ENCODE measurements around the gene TSPAN17. TPM values are rescaled to one million over a fixed set of nuclear protein-coding genes. Genes with fewer than 3 reads are reported as not detected.

Gene TSPAN17
- total and polyA plus RNA-seq, 4 experiments from 2014 or later, result 16.0 to 30.7 (median 27.1) TPM

GRCh38 chr5:176664886-176665285, 17.6 kb downstream of the TSPAN17 start:
- H3K36me3 ChIP-seq (ENCODE audit: insufficient read depth, low read length), result no peaks in the 10 kb centered on the region
- peaks cover 6 to 13% (median 10%) of the 10 kb centered on the region in 4 donors for H3K4me1 Mint-ChIP-seq
- POLR2A ChIA-PET (ENCODE audit: partially characterized antibody), result no interaction called here
- no peak for DNase-seq
- CTCF ChIA-PET (ENCODE audit: partially characterized antibody), result no interaction called here
- H3K36me3 Mint-ChIP-seq, result no peaks in the 10 kb centered on the region
- H3K9me3 ChIP-seq (ENCODE audit: control insufficient read depth in 1 of 2, low read length in 2 of 2), result no peaks in the 10 kb centered on the region
- H3K27me3 ChIP-seq (ENCODE audit: insufficient read depth, low read length), result peaks cover 8% of the 10 kb centered on the region
- no peak overlapping the region for H3K4me3 ChIP-seq (ENCODE audit: low read length in 2 of 2)
- H3K9me3 Mint-ChIP-seq, result no peaks in the 10 kb centered on the region
- H3K27me3 Mint-ChIP-seq, result peaks cover 9 to 15% of the 10 kb centered on the region in 2 donors
- H3K4me1 ChIP-seq (ENCODE audit: insufficient read depth, low read length), result peaks cover 14% of the 10 kb centered on the region
- H3K27ac ChIP-seq (ENCODE audit: low read depth, low read length), result no peak overlapping the region
- H3K27ac Mint-ChIP-seq, result no peak overlapping the region
- no peak overlapping the region for H3K4me3 Mint-ChIP-seq
- intact Hi-C loops (cut with micrococcal nuclease), result loop anchor here (10.0 kb wide), 1 partner anchor 160 kb away; no protein-coding TSS in a partner anchor

- H3K36me3 Mint-ChIP-seq, result no peaks in the 10 kb centered on the region
- H3K27ac Mint-ChIP-seq, result peak overlapping the region in 1 of 7 donors; percentile 17
- ChIA-PET CTCF (ENCODE audit: partially characterized antibody) (no interaction called here), POLR2A (ENCODE audit: partially characterized antibody) (no interaction called here)
- Histone ChIP-seq H3K4me3 (ENCODE audit: low read length in 2 of 2) (no peak overlapping the region), H3K4me1 (ENCODE audit: insufficient read depth, low read length) (peaks cover 8% of the 10 kb centered on the region), H3K27me3 (ENCODE audit: insufficient read depth, low read length) (peaks cover 8% of the 10 kb centered on the region), H3K36me3 (ENCODE audit: insufficient read depth, low read length) (no peaks in the 10 kb centered on the region), H3K27ac (ENCODE audit: low read depth, low read length) (no peak overlapping the region), H3K9me3 (ENCODE audit: control insufficient read depth in 1 of 2, low read length in 2 of 2) (no peaks in the 10 kb centered on the region)
- DNase-seq, result no peak
- no peak overlapping the region for H3K4me3 Mint-ChIP-seq
- peaks cover 3 to 9% (median 6%) of the 10 kb centered on the region in 4 donors for H3K4me1 Mint-ChIP-seq
- H3K9me3 Mint-ChIP-seq, result no peaks in the 10 kb centered on the region
- peaks cover 10 to 15% of the 10 kb centered on the region in 2 donors for H3K27me3 Mint-ChIP-seq
- intact Hi-C loops (cut with micrococcal nuclease), result loop anchor here (10.0 kb wide), 1 partner anchor 159 kb away; no protein-coding TSS in a partner anchor
Measured at GRCh38 chr5:176665517-176665916, 18.2 kb downstream of the TSPAN17 start.

- no peaks in the 10 kb centered on the region for H3K9me3 ChIP-seq (ENCODE audit: control insufficient read depth in 1 of 2, low read length in 2 of 2)
- POLR2A ChIA-PET (ENCODE audit: partially characterized antibody), result no interaction called here
- no peak overlapping the region for H3K27ac ChIP-seq (ENCODE audit: low read depth, low read length)
- H3K27me3 Mint-ChIP-seq, result peaks cover 13 to 21% of the 10 kb centered on the region in 2 donors
- H3K9me3 Mint-ChIP-seq, result no peaks in the 10 kb centered on the region
- intact Hi-C loops (cut with micrococcal nuclease), result loop anchor here (10.0 kb wide), 1 partner anchor 157 kb away; no protein-coding TSS in a partner anchor
- H3K27ac Mint-ChIP-seq, result no peak overlapping the region
- DNase-seq, result no peak
- peaks cover 8% of the 10 kb centered on the region for H3K27me3 ChIP-seq (ENCODE audit: insufficient read depth, low read length)
- H3K4me3 Mint-ChIP-seq, result no peak overlapping the region
- CTCF ChIA-PET (ENCODE audit: partially characterized antibody), result interaction anchor here (1.4 kb wide), 1 partner anchor 10 kb away, joined by 3 read pairs; no protein-coding TSS in a partner anchor
- no peaks in the 10 kb centered on the region for H3K4me1 ChIP-seq (ENCODE audit: insufficient read depth, low read length)
- H3K36me3 Mint-ChIP-seq, result no peaks in the 10 kb centered on the region
- no peak overlapping the region for H3K4me3 ChIP-seq (ENCODE audit: low read length in 2 of 2)
- no peaks in the 10 kb centered on the region for H3K4me1 Mint-ChIP-seq
- H3K36me3 ChIP-seq (ENCODE audit: insufficient read depth, low read length), result no peaks in the 10 kb centered on the region
Measured at GRCh38 chr5:176667637-176668036, 20.4 kb downstream of the TSPAN17 start.

GRCh38 chr5:176670449-176670848, 23.2 kb downstream of the TSPAN17 start:
- no peaks in the 10 kb centered on the region for H3K9me3 ChIP-seq (ENCODE audit: control insufficient read depth in 1 of 2, low read length in 2 of 2)
- POLR2A ChIA-PET (ENCODE audit: partially characterized antibody), result no interaction called here
- CTCF ChIA-PET (ENCODE audit: partially characterized antibody), result interaction anchor here (0.7 to 2.4 kb wide), 3 partner anchors 9 to 23 kb away, joined by 3 to 13 read pairs (median 7); partner anchors contain the start of gene TSPAN17
- no peak overlapping the region for H3K27ac ChIP-seq (ENCODE audit: low read depth, low read length)
- Mint-ChIP-seq H3K4me3 (no peak overlapping the region), H3K27me3 (peaks cover 13 to 17% of the 10 kb centered on the region in 2 donors), H3K4me1 (no peaks in the 10 kb centered on the region), H3K9me3 (no peaks in the 10 kb centered on the region), H3K27ac (no peak overlapping the region), H3K36me3 (no peaks in the 10 kb centered on the region)
- peaks cover 8% of the 10 kb centered on the region for H3K27me3 ChIP-seq (ENCODE audit: insufficient read depth, low read length)
- intact Hi-C loops (cut with micrococcal nuclease), result no loop called here
- no peaks in the 10 kb centered on the region for H3K36me3 ChIP-seq (ENCODE audit: insufficient read depth, low read length)
- no peaks in the 10 kb centered on the region for H3K4me1 ChIP-seq (ENCODE audit: insufficient read depth, low read length)
- no peak for DNase-seq
- H3K4me3 ChIP-seq (ENCODE audit: low read length in 2 of 2), result no peak overlapping the region

GRCh38 chr5:176671399-176671798, 24.1 kb downstream of the TSPAN17 start:
- ChIA-PET POLR2A (ENCODE audit: partially characterized antibody) (no interaction called here), CTCF (ENCODE audit: partially characterized antibody) (interaction anchor here (2.4 to 4.3 kb wide), 2 partner anchors 10 to 13 kb away, joined by 7 to 18 read pairs; no protein-coding TSS in a partner anchor)
- H3K4me1 Mint-ChIP-seq, result no peaks in the 10 kb centered on the region
- DNase-seq, result no peak
- no peak overlapping the region for H3K4me3 Mint-ChIP-seq
- Histone ChIP-seq H3K27ac (ENCODE audit: low read depth, low read length) (no peak overlapping the region), H3K27me3 (ENCODE audit: insufficient read depth, low read length) (peaks cover 8% of the 10 kb centered on the region), H3K4me1 (ENCODE audit: insufficient read depth, low read length) (no peaks in the 10 kb centered on the region), H3K4me3 (ENCODE audit: low read length in 2 of 2) (no peak overlapping the region), H3K36me3 (ENCODE audit: insufficient read depth, low read length) (no peaks in the 10 kb centered on the region), H3K9me3 (ENCODE audit: control insufficient read depth in 1 of 2, low read length in 2 of 2) (no peaks in the 10 kb centered on the region)
- intact Hi-C loops (cut with micrococcal nuclease), result no loop called here
- peaks cover 14 to 19% of the 10 kb centered on the region in 2 donors for H3K27me3 Mint-ChIP-seq
- H3K36me3 Mint-ChIP-seq, result no peaks in the 10 kb centered on the region
- H3K9me3 Mint-ChIP-seq, result no peaks in the 10 kb centered on the region
- no peak overlapping the region for H3K27ac Mint-ChIP-seq

GRCh38 chr5:176671890-176672747, 24.8 kb downstream of the TSPAN17 start:
- H3K36me3 ChIP-seq (ENCODE audit: insufficient read depth, low read length), result no peaks in the 10 kb centered on the region
- no peak overlapping the region for H3K27ac Mint-ChIP-seq
- no peaks in the 10 kb centered on the region for H3K9me3 Mint-ChIP-seq
- ChIA-PET POLR2A (ENCODE audit: partially characterized antibody) (no interaction called here), CTCF (ENCODE audit: partially characterized antibody) (interaction anchor here (2.4 to 4.3 kb wide), 2 partner anchors 11 to 14 kb away, joined by 7 to 18 read pairs; no protein-coding TSS in a partner anchor)
- H3K27me3 Mint-ChIP-seq, result peaks cover 14 to 19% of the 10 kb centered on the region in 2 donors
- no peaks in the 10 kb centered on the region for H3K9me3 ChIP-seq (ENCODE audit: control insufficient read depth in 1 of 2, low read length in 2 of 2)
- intact Hi-C loops (cut with micrococcal nuclease), result no loop called here
- no peak overlapping the region for H3K27ac ChIP-seq (ENCODE audit: low read depth, low read length)
- no peaks in the 10 kb centered on the region for H3K4me1 Mint-ChIP-seq
- H3K4me3 Mint-ChIP-seq, result no peak overlapping the region
- peaks cover 8% of the 10 kb centered on the region for H3K27me3 ChIP-seq (ENCODE audit: insufficient read depth, low read length)
- H3K4me3 ChIP-seq (ENCODE audit: low read length in 2 of 2), result no peak overlapping the region
- no peak for DNase-seq
- H3K36me3 Mint-ChIP-seq, result no peaks in the 10 kb centered on the region
- H3K4me1 ChIP-seq (ENCODE audit: insufficient read depth, low read length), result no peaks in the 10 kb centered on the region

GRCh38 chr5:176673651-176674583, 26.6 kb downstream of the TSPAN17 start:
- ChIA-PET CTCF (ENCODE audit: partially characterized antibody) (interaction anchor here (4.3 kb wide), 1 partner anchor 13 kb away, joined by 18 read pairs; no protein-coding TSS in a partner anchor), POLR2A (ENCODE audit: partially characterized antibody) (no interaction called here)
- Histone ChIP-seq H3K9me3 (ENCODE audit: control insufficient read depth in 1 of 2, low read length in 2 of 2) (no peaks in the 10 kb centered on the region), H3K27ac (ENCODE audit: low read depth, low read length) (no peak overlapping the region), H3K27me3 (ENCODE audit: insufficient read depth, low read length) (peaks cover 5% of the 10 kb centered on the region), H3K36me3 (ENCODE audit: insufficient read depth, low read length) (no peaks in the 10 kb centered on the region), H3K4me3 (ENCODE audit: low read length in 2 of 2) (no peak overlapping the region), H3K4me1 (ENCODE audit: insufficient read depth, low read length) (no peaks in the 10 kb centered on the region)
- no peak overlapping the region for H3K27ac Mint-ChIP-seq
- H3K4me3 Mint-ChIP-seq, result no peak overlapping the region
- intact Hi-C loops (cut with micrococcal nuclease), result no loop called here
- H3K27me3 Mint-ChIP-seq, result peaks cover 22 to 33% of the 10 kb centered on the region in 2 donors
- H3K4me1 Mint-ChIP-seq, result no peaks in the 10 kb centered on the region
- H3K36me3 Mint-ChIP-seq, result no peaks in the 10 kb centered on the region
- no peak for DNase-seq
- no peaks in the 10 kb centered on the region for H3K9me3 Mint-ChIP-seq

All from CD4-positive, alpha-beta memory T cell (primary cell).